ENCODE data around the gene ZNF398.

GRCh38 chr7:149198161-149198816, 51.0 kb downstream of the ZNF398 start:
- TF ChIP-seq, protein P1, sequence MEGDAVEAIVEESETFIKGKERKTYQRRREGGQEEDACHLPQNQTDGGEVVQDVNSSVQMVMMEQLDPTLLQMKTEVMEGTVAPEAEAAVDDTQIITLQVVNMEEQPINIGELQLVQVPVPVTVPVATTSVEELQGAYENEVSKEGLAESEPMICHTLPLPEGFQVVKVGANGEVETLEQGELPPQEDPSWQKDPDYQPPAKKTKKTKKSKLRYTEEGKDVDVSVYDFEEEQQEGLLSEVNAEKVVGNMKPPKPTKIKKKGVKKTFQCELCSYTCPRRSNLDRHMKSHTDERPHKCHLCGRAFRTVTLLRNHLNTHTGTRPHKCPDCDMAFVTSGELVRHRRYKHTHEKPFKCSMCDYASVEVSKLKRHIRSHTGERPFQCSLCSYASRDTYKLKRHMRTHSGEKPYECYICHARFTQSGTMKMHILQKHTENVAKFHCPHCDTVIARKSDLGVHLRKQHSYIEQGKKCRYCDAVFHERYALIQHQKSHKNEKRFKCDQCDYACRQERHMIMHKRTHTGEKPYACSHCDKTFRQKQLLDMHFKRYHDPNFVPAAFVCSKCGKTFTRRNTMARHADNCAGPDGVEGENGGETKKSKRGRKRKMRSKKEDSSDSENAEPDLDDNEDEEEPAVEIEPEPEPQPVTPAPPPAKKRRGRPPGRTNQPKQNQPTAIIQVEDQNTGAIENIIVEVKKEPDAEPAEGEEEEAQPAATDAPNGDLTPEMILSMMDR (IDR thresholded peaks at IDR 0.05): no peak
- TF ChIP-seq POLR2A (IDR thresholded peaks at IDR 0.05) (no peak), POLR2AphosphoS5 (IDR thresholded peaks at IDR 0.05) (no peak)
